Nephron progenitor cell (in vitro differentiated cells): ENCODE measurements around the gene MYADML2.

ENCODE experiments used
- DNase-seq: peaks from one replicate; pipeline ENCODE4 v3.0.0; 2021
- H3K27ac Mint-ChIP-seq: 2 replicates; pipeline ENCODE4 v1.8.0; 2021; ENCODE audit warnings: mild to moderate bottlenecking, moderate library complexity, mixed read lengths
- H3K27me3 Mint-ChIP-seq: 2 replicates; pipeline ENCODE4 v1.8.0; 2021; ENCODE audit warnings: mild to moderate bottlenecking, low read depth, mixed read lengths; ENCODE audit not compliant: poor library complexity
- H3K36me3 Mint-ChIP-seq: 2 replicates; pipeline ENCODE4 v1.8.0; 2021; ENCODE audit warnings: low read depth, mixed read lengths
- H3K4me1 Mint-ChIP-seq: 2 replicates; pipeline ENCODE4 v1.8.0; 2021; ENCODE audit warnings: mixed read lengths
- H3K4me3 Mint-ChIP-seq: 2 replicates; pipeline ENCODE4 v1.8.0; 2021; ENCODE audit warnings: mild to moderate bottlenecking, moderate library complexity, mixed read lengths
- H3K9me3 Mint-ChIP-seq: 2 replicates; pipeline ENCODE4 v1.8.0; 2021; ENCODE audit warnings: mild to moderate bottlenecking, moderate library complexity, mixed read lengths
- TF ChIP-seq, protein P1 (sequence below): fragments of 200-600 bp; sonication (generic); IDR thresholded peaks from 2 replicates; pipeline ENCODE4 v1.5.0; 2021; ENCODE audit warnings: antibody characterized with exemption

MYADML2 gene

GRCh38 chr17:81968396-81968745, 21.3 kb upstream of the MYADML2 start:
- TF ChIP-seq, protein P1, sequence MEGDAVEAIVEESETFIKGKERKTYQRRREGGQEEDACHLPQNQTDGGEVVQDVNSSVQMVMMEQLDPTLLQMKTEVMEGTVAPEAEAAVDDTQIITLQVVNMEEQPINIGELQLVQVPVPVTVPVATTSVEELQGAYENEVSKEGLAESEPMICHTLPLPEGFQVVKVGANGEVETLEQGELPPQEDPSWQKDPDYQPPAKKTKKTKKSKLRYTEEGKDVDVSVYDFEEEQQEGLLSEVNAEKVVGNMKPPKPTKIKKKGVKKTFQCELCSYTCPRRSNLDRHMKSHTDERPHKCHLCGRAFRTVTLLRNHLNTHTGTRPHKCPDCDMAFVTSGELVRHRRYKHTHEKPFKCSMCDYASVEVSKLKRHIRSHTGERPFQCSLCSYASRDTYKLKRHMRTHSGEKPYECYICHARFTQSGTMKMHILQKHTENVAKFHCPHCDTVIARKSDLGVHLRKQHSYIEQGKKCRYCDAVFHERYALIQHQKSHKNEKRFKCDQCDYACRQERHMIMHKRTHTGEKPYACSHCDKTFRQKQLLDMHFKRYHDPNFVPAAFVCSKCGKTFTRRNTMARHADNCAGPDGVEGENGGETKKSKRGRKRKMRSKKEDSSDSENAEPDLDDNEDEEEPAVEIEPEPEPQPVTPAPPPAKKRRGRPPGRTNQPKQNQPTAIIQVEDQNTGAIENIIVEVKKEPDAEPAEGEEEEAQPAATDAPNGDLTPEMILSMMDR: no peak
- H3K27me3 Mint-ChIP-seq: peaks cover 19% of the 10 kb centered on the region
- peak overlapping the region; percentile 8 for H3K4me3 Mint-ChIP-seq
- peaks cover 15% of the 10 kb centered on the region for H3K9me3 Mint-ChIP-seq
- H3K36me3 Mint-ChIP-seq: peaks cover 7% of the 10 kb centered on the region
- H3K27ac Mint-ChIP-seq: peak overlapping the region; percentile 90
- H3K4me1 Mint-ChIP-seq: peaks cover 44% of the 10 kb centered on the region
- no peak for DNase-seq

- peaks cover 25% of the 10 kb centered on the region for H3K27me3 Mint-ChIP-seq
- TF ChIP-seq, protein P1: no peak
- peaks cover 11% of the 10 kb centered on the region for H3K9me3 Mint-ChIP-seq
- peak; percentile 86 for DNase-seq
- peaks cover 7% of the 10 kb centered on the region for H3K36me3 Mint-ChIP-seq
- peak overlapping the region; percentile 8 for H3K4me3 Mint-ChIP-seq
- H3K27ac Mint-ChIP-seq: peak overlapping the region; percentile 90
- peaks cover 44% of the 10 kb centered on the region for H3K4me1 Mint-ChIP-seq
Measured at GRCh38 chr17:81967533-81968395, 20.7 kb upstream of the MYADML2 start.

GRCh38 chr17:81967244-81967532, 20.2 kb upstream of the MYADML2 start:
- no peak overlapping the region for H3K4me3 Mint-ChIP-seq
- peaks cover 5% of the 10 kb centered on the region for H3K9me3 Mint-ChIP-seq
- TF ChIP-seq, protein P1: no peak
- H3K27me3 Mint-ChIP-seq: peaks cover 31% of the 10 kb centered on the region
- peaks cover 48% of the 10 kb centered on the region for H3K4me1 Mint-ChIP-seq
- no peak overlapping the region for H3K27ac Mint-ChIP-seq
- no peak for DNase-seq
- H3K36me3 Mint-ChIP-seq: peaks cover 2% of the 10 kb centered on the region

GRCh38 chr17:81966343-81967243, 19.6 kb upstream of the MYADML2 start:
- DNase-seq: peak; percentile 69
- Mint-ChIP-seq H3K9me3 (peaks cover 2% of the 10 kb centered on the region), H3K4me3 (no peak overlapping the region), H3K36me3 (no peaks in the 10 kb centered on the region), H3K27me3 (peaks cover 33% of the 10 kb centered on the region), H3K27ac (no peak overlapping the region), H3K4me1 (peaks cover 50% of the 10 kb centered on the region)
- TF ChIP-seq, protein P1: no peak

DNA sequence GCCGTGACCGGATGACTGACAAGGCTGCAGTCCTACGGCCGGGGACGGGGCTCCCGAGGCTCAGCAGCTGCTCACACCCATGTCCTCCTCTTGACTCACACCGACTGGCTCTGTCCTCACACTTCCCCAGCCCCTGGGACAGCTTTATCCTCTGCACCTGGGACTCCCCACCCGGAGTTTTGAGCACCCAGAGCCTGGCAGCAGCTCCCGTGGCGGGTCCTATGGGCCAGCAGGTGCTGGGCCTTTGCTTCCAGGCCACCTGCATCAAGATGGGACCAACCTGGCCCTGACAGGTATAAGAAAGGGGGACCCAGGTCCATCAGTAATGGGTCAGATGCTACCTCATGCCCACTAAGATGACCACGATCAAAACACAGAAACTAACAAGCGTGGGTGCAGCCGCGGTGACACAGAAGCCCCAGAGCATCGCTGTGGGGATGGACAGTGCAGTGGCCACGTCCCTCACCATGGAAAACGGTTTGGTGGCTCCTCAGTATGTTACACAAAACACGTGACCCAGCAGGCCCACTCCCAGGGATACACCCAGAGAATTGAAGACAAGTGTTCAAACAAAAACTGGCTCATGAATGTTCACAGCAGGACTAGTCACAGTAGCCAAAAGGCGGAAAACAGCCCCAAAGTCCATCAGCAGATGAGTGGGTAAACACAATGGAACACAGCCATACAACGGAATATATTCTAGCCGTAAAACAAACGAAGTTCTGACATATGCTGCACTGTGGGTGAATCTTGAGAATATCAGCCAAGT, 17.2 kb upstream of the MYADML2 start:
- DNase-seq: no peak
- Mint-ChIP-seq H3K4me3 (no peak overlapping the region), H3K9me3 (no peaks in the 10 kb centered on the region), H3K27ac (no peak overlapping the region), H3K4me1 (peaks cover 44% of the 10 kb centered on the region), H3K36me3 (no peaks in the 10 kb centered on the region), H3K27me3 (peaks cover 25% of the 10 kb centered on the region)
- TF ChIP-seq, protein P1: no peak
